BJ (cell line): Measurements from ENCODE around the gene LRP1B. TPM values are rescaled to one million over a fixed set of nuclear protein-coding genes. Genes with fewer than 3 reads are reported as not detected.

ENCODE experiments used
- CTCF ChIA-PET: fragments of 350-600 bp; formaldehyde crosslinking; extraction: SDS; loops from one replicate; lab custom pipeline; 2021; ENCODE audit warnings: antibody characterized with exemption, inconsistent platforms; lab: Yijun Ruan, JAX
- POLR2A ChIA-PET: fragments of 300-600 bp; sonication (Branson Sonifier 250); formaldehyde crosslinking; extraction: SDS; loops from one replicate; lab custom pipeline; 2021; ENCODE audit warnings: antibody characterized with exemption; lab: Charles Lee
- DNase-seq: peaks from one replicate; pipeline ENCODE4 v3.0.0-alpha.2; 2011; ENCODE audit warnings: low read depth
- H3K27me3 ChIP-seq: 2 replicates; pipeline ENCODE4 v1.6.0; 2011; ENCODE audit warnings: low read length; ENCODE audit not compliant: control insufficient read depth, insufficient read depth
- H3K36me3 ChIP-seq: 2 replicates; pipeline ENCODE4 v1.5.1; 2011; ENCODE audit warnings: low read length; ENCODE audit not compliant: control insufficient read depth, insufficient read depth
- H3K4me3 ChIP-seq: 2 replicates; pipeline ENCODE4 v1.5.1; 2011; ENCODE audit warnings: low read depth, mild to moderate bottlenecking, control low read depth, low read length
- polyA plus RNA-seq: library from polyadenylated mRNA; depleted of rRNA; stranded (reverse); fragments of >200 nt; gene quantifications from 2 replicates; pipeline ENCODE4 v1.2.3, GENCODE V29; 2011
- TF ChIP-seq, protein P1 (sequence below): IDR thresholded peaks from 2 replicates; pipeline ENCODE4 v1.5.1; 2011; ENCODE audit warnings: low read depth, mild to moderate bottlenecking, control low read depth, inconsistent platforms, low read length, moderate library complexity; ENCODE audit not compliant: insufficient read depth

The LRP1B gene
- polyA plus RNA-seq, 1 experiment: 0.04 TPM

DNA sequence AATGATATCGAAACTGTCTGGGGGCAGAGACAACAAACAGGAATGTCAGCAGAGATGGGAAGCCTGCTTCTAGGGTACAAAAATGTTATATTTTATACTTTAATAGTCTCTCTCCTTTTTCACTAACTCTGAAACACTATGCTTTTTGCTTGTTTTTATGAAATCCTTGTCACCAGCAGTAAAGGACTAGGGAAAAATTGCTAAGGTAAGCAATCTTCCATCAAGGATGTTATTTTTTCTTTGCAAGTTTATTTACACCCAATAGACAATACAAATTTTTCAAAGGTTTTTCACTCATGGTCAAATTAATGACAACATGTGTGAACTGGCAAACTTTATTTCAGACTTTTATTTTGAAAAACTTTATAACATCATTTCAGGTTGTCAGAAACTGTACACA, 1884.8 kb downstream of the LRP1B start:
- DNase-seq: no peak
- Histone ChIP-seq H3K36me3 (no peaks in the 10 kb centered on the region), H3K27me3 (no peaks in the 10 kb centered on the region), H3K4me3 (no peak overlapping the region)
- TF ChIP-seq, protein P1, sequence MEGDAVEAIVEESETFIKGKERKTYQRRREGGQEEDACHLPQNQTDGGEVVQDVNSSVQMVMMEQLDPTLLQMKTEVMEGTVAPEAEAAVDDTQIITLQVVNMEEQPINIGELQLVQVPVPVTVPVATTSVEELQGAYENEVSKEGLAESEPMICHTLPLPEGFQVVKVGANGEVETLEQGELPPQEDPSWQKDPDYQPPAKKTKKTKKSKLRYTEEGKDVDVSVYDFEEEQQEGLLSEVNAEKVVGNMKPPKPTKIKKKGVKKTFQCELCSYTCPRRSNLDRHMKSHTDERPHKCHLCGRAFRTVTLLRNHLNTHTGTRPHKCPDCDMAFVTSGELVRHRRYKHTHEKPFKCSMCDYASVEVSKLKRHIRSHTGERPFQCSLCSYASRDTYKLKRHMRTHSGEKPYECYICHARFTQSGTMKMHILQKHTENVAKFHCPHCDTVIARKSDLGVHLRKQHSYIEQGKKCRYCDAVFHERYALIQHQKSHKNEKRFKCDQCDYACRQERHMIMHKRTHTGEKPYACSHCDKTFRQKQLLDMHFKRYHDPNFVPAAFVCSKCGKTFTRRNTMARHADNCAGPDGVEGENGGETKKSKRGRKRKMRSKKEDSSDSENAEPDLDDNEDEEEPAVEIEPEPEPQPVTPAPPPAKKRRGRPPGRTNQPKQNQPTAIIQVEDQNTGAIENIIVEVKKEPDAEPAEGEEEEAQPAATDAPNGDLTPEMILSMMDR: no peak
- POLR2A ChIA-PET: no interaction called here
- CTCF ChIA-PET: no interaction called here

DNA sequence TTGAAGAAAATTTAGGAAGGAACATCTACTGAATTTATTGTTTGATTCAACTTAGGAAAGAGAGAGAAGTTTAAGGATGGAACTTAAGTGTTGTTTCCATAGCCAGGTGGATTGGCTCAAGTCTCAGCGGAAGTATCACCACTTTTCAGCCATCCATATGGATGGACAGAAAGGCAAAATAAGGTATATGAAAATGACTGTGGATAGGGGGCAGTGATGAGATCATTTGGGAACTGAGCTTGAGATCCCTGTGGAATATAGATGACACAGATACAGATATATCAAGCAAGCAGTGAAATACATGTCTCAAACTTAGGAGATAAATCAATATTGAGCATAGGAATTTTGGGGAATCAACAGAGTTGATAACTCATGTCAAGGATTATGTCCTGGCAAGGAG, 1887.9 kb downstream of the LRP1B start:
- Histone ChIP-seq H3K36me3 (no peaks in the 10 kb centered on the region), H3K4me3 (no peak overlapping the region), H3K27me3 (no peaks in the 10 kb centered on the region)
- no peak for DNase-seq
- POLR2A ChIA-PET: no interaction called here
- CTCF ChIA-PET: no interaction called here
- TF ChIP-seq, protein P1: no peak

DNA sequence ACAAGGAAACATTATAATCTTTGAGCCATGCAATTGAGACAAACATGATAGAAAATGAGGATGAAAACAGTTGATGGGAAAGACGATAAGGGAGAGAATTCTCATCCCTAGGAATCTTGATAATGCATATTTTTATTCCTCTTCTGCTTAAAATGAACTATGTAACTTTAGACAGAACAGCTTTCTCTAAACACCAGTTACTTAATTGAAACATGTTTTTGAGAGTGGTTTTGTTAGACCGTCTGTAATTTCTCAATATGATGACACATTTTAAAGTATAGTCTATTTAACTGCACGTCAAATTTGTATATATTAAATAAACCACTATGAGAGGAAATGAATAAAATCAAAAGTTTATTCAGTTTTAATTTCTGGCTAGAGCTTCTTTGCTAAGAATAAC, 1896.7 kb downstream of the LRP1B start:
- POLR2A ChIA-PET: no interaction called here
- Histone ChIP-seq H3K27me3 (no peaks in the 10 kb centered on the region), H3K4me3 (no peak overlapping the region), H3K36me3 (no peaks in the 10 kb centered on the region)
- TF ChIP-seq, protein P1: no peak
- CTCF ChIA-PET: no interaction called here
- no peak for DNase-seq

DNA sequence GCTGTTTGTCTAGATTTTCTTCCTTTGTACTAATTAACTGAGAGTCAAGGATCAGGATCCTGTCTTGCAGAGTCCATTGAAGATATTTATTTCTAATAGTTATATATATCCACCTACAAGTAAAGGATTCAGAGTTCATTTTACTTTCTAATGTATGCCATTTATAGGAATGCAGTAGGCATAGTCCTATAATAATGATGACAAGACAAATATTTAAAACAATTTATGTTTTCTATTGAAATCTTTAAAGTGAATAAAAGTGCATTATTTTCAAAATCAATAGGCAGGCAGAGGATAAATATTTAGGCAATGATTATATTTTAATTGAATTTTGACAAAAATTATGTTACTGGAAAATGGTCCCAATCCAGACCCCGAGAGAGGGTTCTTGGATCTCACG, 1919.9 kb downstream of the LRP1B start:
- TF ChIP-seq, protein P1: no peak
- Histone ChIP-seq H3K27me3 (no peaks in the 10 kb centered on the region), H3K36me3 (no peaks in the 10 kb centered on the region), H3K4me3 (no peak overlapping the region)
- ChIA-PET POLR2A (no interaction called here), CTCF (no interaction called here)
- no peak for DNase-seq

DNA sequence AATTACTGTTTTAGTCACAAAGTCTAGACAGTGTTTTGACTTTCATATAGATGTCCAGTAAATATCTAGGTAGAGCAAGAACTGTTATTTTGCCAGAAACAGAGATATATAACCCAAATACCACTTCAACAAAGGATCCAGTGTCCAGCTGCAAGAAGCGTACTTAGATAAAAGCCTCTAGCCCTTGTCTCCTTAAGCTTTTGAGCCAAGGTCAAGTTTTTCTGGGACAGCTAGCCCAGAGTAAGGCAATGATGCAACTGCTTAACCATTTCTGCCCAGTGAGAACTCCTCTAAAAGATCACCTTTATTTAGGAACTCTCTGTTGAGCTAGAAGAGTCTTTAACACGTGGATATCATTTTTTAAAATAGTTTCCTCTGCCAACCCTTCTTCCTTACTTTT, 1925.7 kb downstream of the LRP1B start:
- CTCF ChIA-PET: no interaction called here
- H3K4me3 ChIP-seq: no peak overlapping the region
- no peaks in the 10 kb centered on the region for H3K27me3 ChIP-seq
- H3K36me3 ChIP-seq: no peaks in the 10 kb centered on the region
- POLR2A ChIA-PET: no interaction called here
- DNase-seq: no peak
- TF ChIP-seq, protein P1: no peak
